Measurements from ENCODE around the gene DNTT. TPM values are rescaled to one million over a fixed set of nuclear protein-coding genes. Genes with fewer than 3 reads are reported as not detected.

DNTT gene
- total and polyA plus RNA-seq, 9 of the 15 experiments (the other 6 are each of a cell fraction or from before 2014, with no cell fraction given): not detected

GRCh38 chr10:96345222-96345621 is 41.0 kb downstream of the DNTT start:
- ATAC-seq: no peak
- intact Hi-C loops (cut with micrococcal nuclease) (no loop called here), in situ Hi-C loops (cut with MboI) (loop anchor here (10.0 kb wide), 1 partner anchor 1660 kb away; no protein-coding TSS in a partner anchor)
- Histone ChIP-seq H3K36me3 (ENCODE audit: control insufficient read depth, insufficient read depth, low read length) (no peaks in the 10 kb centered on the region), H3K9me1 (ENCODE audit: control insufficient read depth, insufficient read depth, low read length) (no peaks in the 10 kb centered on the region), H3K27me3 (ENCODE audit: control insufficient read depth in 2 of 2, insufficient read depth in 2 of 2, low read length in 2 of 2) (no peaks in the 10 kb centered on the region), H3K9ac (ENCODE audit: insufficient read depth in 1 of 2, low read depth in 2 of 2, low read length in 2 of 2) (no peak overlapping the region), H3K4me3 (no peak overlapping the region), H3K9me3 (replicated peaks; ENCODE audit: control insufficient read depth, insufficient read depth, low read depth, low read length) (no peaks in the 10 kb centered on the region), H3K4me2 (ENCODE audit: insufficient read depth, low read length) (no peak overlapping the region), H2AFZ (ENCODE audit: low read depth, low read length) (no peak overlapping the region), H3K79me2 (ENCODE audit: control insufficient read depth, insufficient read depth, low read length) (no peaks in the 10 kb centered on the region), H3K27ac (ENCODE audit: extremely low read depth, low read depth, low read length) (no peak overlapping the region), H4K20me1 (replicated peaks; ENCODE audit: control insufficient read depth, insufficient read depth, low read length) (no peaks in the 10 kb centered on the region; the same call in 1 of the 2 replicates), H3K4me1 (replicated peaks in 1 of 2; ENCODE audit: control insufficient read depth in 2 of 2, insufficient read depth in 2 of 2, low read length in 2 of 2) (no peaks in the 10 kb centered on the region)
- DNase-seq (ENCODE audit: extremely low read depth in 1 of 4, low spot score in 3 of 4): no peak
- FAIRE-seq: no peak
- TF ChIP-seq OTX1 (CRISPR knock-in tag; IDR thresholded peaks at IDR 0.05) (no peak), NRF1 (conservative IDR thresholded peaks at IDR 0.05 in 1 of 2, IDR thresholded peaks at IDR 0.05 in 1 of 2) (no peak), YY1 (IDR thresholded peaks at IDR 0.05; ENCODE audit: borderline replicate concordance in 1 of 3, control insufficient read depth in 1 of 3, extremely low read depth in 1 of 3, insufficient read depth in 3 of 3, insufficient read length in 1 of 3, insufficient replicate concordance in 2 of 3, low read depth in 1 of 3, low read length in 2 of 3) (no peak), ZNF263 (CRISPR knock-in tag; IDR thresholded peaks at IDR 0.05; ENCODE audit: borderline replicate concordance) (no peak), KDM2B (CRISPR knock-in tag; IDR thresholded peaks at IDR 0.05) (no peak), CXXC5 (CRISPR knock-in tag; IDR thresholded peaks at IDR 0.05) (no peak), ELF4 (CRISPR knock-in tag; IDR thresholded peaks at IDR 0.05) (no peak), CREBBP (IDR thresholded peaks at IDR 0.05; ENCODE audit: low read depth, low read length) (no peak)
- ChIA-PET POLR2A (no interaction called here), CTCF (ENCODE audit: low intra/inter-chr PET ratio) (no interaction called here)
- BruUV-seq (replicated peaks): no TSS peak
- 4% methylated on average over 2 of the region's 2 CpGs for WGBS (ENCODE audit: insufficient coverage, low coverage, missing lambda C conversion rate)

All from K562 (cell line).